Measurements from ENCODE around the gene TPH2.

DNA sequence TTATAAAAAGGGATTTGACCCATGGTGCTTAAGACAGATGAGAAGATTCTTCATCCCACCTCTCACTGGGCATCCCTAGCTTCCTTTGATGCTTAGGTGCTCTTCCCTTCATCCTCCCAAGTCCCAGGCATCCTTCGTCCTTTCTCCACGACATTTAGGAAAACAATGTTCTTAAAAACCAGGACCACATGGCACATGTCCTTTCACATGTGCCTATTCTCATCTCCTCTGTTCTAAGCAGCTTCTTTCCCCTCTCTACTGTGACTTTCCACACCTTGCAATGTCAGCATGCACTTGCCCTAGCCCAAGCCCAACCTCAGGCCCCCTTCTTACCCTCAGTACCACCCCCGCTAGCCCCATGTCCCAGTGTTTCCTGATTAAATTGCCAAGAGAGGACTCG, 12.2 kb downstream of the TPH2 start:
- TF ChIP-seq CTCF (IDR thresholded peaks at IDR 0.05) (no peak), POLR2A (IDR thresholded peaks at IDR 0.05) (no peak), EP300 (IDR thresholded peaks at IDR 0.05) (no peak)
